PC-3 (cell line): ENCODE results near the gene SMARCD2.

Experiments used
- EZH2 ChIP-seq: fragments of 300-600 bp; sonication (generic); IDR thresholded peaks from one replicate; pipeline ENCODE4 v1.6.1; 2017; ENCODE audit warnings: antibody characterized with exemption, mild to moderate bottlenecking, low read length; ENCODE audit not compliant: unreplicated experiment
- EZH2phosphoT487 ChIP-seq: fragments of 300-600 bp; sonication (generic); IDR thresholded peaks from 2 replicates; pipeline ENCODE4 v1.6.1; 2018; ENCODE audit warnings: mild to moderate bottlenecking, antibody characterized with exemption, low read length, borderline replicate concordance
- TF ChIP-seq, protein P1 (sequence below): fragments of 300-600 bp; sonication (generic); conservative IDR thresholded peaks from 2 replicates; pipeline ENCODE4 v1.5.1; 2017; ENCODE audit warnings: antibody characterized with exemption, low read depth, mild to moderate bottlenecking, low read length

DNA sequence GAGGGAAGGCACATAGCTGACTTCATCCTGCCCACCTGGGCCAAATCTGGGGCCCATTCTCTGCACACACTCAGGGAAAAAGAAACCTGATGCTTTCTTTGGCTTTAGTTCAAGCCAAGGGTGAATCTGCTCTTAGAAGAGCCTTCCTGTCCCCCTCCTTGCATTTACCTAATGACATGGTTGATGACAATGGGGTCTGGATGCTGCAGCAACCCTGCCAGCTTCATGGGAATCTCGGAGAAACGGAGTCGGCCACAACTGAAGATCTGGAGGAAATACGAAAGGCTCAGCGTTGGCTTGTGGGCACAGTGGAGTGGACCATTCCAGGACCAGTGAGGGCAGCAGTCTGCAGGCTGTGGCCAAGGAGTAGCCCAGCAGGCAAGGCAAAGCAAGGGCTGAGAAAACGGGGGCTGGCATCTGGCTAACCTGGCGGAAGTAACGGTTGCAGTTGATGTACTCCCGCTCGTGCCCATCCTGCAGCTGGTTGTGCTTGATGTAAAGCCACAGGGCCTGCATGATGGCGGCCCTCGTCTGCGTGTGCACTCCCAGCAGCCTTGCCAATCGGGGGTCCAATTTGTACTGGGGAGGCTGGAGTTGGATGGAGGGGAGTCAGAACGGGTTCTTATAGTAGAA lies 8.6 kb downstream of the SMARCD2 start:
- TF ChIP-seq, protein P1, sequence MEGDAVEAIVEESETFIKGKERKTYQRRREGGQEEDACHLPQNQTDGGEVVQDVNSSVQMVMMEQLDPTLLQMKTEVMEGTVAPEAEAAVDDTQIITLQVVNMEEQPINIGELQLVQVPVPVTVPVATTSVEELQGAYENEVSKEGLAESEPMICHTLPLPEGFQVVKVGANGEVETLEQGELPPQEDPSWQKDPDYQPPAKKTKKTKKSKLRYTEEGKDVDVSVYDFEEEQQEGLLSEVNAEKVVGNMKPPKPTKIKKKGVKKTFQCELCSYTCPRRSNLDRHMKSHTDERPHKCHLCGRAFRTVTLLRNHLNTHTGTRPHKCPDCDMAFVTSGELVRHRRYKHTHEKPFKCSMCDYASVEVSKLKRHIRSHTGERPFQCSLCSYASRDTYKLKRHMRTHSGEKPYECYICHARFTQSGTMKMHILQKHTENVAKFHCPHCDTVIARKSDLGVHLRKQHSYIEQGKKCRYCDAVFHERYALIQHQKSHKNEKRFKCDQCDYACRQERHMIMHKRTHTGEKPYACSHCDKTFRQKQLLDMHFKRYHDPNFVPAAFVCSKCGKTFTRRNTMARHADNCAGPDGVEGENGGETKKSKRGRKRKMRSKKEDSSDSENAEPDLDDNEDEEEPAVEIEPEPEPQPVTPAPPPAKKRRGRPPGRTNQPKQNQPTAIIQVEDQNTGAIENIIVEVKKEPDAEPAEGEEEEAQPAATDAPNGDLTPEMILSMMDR, result no peak
- TF ChIP-seq EZH2 (no peak), EZH2phosphoT487 (no peak)
